SK-N-SH (cell line): ENCODE results near the gene TRPM2.

ENCODE experiments used
- FOXM1 ChIP-seq: IDR thresholded peaks from 2 replicates; pipeline ENCODE4 v1.4.0; 2012; ENCODE audit warnings: low read depth, mild to moderate bottlenecking
- GATA2 ChIP-seq: sonication (generic); formaldehyde crosslinking; IDR thresholded peaks from 2 replicates; pipeline ENCODE4 v1.5.0; 2020; ENCODE audit warnings: mild to moderate bottlenecking, missing genetic modification reagents
- JUND ChIP-seq: IDR thresholded peaks from 2 replicates; pipeline ENCODE4 v1.4.0; 2012
- MXI1 ChIP-seq: IDR thresholded peaks from 2 replicates; pipeline ENCODE4 v1.6.1; 2012; ENCODE audit warnings: mild to moderate bottlenecking, low read depth, low read length, improper control_type of control experiment
- RFX5 ChIP-seq: IDR thresholded peaks from 2 replicates; pipeline ENCODE4 v1.6.1; 2012; ENCODE audit warnings: mild to moderate bottlenecking, improper control_type of control experiment, low read length
- TAF1 ChIP-seq: IDR thresholded peaks from 2 replicates; pipeline ENCODE4 v1.6.1; 2012; ENCODE audit warnings: low read depth, mild to moderate bottlenecking, low read length, moderate library complexity, borderline replicate concordance
- TCF12 ChIP-seq: IDR thresholded peaks from 2 replicates; pipeline ENCODE4 v1.4.0; 2012
- YY1 ChIP-seq: IDR thresholded peaks from 2 replicates; pipeline ENCODE4 v1.4.0; 2012; ENCODE audit warnings: low read depth, mild to moderate bottlenecking
- TF ChIP-seq, protein P1 (sequence below): fragments of 200-600 bp; sonication (generic); IDR thresholded peaks from 2 replicates; pipeline ENCODE4 v1.6.1; 2017; ENCODE audit warnings: antibody characterized with exemption, mild to moderate bottlenecking, moderate library complexity
- TF ChIP-seq, protein P2 (sequence below): IDR thresholded peaks from 2 replicates; pipeline ENCODE4 v1.4.0; 2012; ENCODE audit warnings: low read depth, borderline replicate concordance
- TF ChIP-seq, protein P3 (sequence below): IDR thresholded peaks from 2 replicates; pipeline ENCODE4 v1.4.0; 2012; ENCODE audit warnings: low read depth
- TF ChIP-seq, protein P4 (sequence below): IDR thresholded peaks from 2 replicates; pipeline ENCODE4 v1.6.1; 2012; ENCODE audit warnings: mild to moderate bottlenecking, low read depth, low read length, moderate library complexity

DNA sequence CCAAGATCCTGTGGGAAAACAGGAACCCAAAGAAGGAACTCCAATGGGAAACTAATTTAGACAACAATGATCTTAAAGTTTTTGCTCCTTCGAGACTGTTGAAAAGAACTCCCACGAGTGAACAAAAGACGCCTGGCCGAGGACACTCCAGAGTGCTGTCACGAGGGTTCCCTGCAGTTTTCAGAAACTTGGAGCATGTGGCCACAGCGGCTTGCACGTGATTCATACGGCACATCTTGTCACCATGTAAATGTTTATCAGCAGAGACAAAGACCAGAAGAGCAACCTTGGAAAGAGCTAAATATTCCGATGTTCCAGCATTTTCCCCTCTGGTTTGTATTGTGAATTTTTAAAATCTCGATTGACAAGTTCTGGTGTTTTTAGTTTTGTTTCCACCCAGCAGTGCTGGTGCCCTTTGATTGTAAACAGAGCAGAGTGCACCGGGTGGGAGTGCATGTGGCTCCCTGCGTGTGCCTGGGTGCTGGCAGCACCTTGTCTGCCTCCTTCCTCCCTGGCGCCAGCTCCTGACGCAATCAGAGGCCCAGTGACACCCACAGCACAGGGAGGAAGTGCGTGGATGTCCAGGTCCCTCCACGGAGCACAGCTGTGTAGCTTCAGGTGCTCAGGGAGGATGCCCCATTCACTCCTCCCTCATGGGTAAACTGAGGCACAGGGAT is 124.8 kb downstream of the TRPM2 start:
- TF ChIP-seq, protein P1, sequence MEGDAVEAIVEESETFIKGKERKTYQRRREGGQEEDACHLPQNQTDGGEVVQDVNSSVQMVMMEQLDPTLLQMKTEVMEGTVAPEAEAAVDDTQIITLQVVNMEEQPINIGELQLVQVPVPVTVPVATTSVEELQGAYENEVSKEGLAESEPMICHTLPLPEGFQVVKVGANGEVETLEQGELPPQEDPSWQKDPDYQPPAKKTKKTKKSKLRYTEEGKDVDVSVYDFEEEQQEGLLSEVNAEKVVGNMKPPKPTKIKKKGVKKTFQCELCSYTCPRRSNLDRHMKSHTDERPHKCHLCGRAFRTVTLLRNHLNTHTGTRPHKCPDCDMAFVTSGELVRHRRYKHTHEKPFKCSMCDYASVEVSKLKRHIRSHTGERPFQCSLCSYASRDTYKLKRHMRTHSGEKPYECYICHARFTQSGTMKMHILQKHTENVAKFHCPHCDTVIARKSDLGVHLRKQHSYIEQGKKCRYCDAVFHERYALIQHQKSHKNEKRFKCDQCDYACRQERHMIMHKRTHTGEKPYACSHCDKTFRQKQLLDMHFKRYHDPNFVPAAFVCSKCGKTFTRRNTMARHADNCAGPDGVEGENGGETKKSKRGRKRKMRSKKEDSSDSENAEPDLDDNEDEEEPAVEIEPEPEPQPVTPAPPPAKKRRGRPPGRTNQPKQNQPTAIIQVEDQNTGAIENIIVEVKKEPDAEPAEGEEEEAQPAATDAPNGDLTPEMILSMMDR, result no peak
- TF ChIP-seq GATA2 (CRISPR knock-in tag), result no peak
- TF ChIP-seq RFX5, result no peak
- TF ChIP-seq, protein P2, sequence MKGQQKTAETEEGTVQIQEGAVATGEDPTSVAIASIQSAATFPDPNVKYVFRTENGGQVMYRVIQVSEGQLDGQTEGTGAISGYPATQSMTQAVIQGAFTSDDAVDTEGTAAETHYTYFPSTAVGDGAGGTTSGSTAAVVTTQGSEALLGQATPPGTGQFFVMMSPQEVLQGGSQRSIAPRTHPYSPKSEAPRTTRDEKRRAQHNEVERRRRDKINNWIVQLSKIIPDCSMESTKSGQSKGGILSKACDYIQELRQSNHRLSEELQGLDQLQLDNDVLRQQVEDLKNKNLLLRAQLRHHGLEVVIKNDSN, result no peak
- TF ChIP-seq MXI1, result no peak
- TF ChIP-seq, protein P3, sequence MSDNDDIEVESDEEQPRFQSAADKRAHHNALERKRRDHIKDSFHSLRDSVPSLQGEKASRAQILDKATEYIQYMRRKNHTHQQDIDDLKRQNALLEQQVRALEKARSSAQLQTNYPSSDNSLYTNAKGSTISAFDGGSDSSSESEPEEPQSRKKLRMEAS, result no peak
- TF ChIP-seq TAF1, result no peak
- TF ChIP-seq TCF12, result no peak
- no peak for TF ChIP-seq FOXM1
- no peak for TF ChIP-seq YY1
- no peak for TF ChIP-seq JUND
- TF ChIP-seq, protein P4, sequence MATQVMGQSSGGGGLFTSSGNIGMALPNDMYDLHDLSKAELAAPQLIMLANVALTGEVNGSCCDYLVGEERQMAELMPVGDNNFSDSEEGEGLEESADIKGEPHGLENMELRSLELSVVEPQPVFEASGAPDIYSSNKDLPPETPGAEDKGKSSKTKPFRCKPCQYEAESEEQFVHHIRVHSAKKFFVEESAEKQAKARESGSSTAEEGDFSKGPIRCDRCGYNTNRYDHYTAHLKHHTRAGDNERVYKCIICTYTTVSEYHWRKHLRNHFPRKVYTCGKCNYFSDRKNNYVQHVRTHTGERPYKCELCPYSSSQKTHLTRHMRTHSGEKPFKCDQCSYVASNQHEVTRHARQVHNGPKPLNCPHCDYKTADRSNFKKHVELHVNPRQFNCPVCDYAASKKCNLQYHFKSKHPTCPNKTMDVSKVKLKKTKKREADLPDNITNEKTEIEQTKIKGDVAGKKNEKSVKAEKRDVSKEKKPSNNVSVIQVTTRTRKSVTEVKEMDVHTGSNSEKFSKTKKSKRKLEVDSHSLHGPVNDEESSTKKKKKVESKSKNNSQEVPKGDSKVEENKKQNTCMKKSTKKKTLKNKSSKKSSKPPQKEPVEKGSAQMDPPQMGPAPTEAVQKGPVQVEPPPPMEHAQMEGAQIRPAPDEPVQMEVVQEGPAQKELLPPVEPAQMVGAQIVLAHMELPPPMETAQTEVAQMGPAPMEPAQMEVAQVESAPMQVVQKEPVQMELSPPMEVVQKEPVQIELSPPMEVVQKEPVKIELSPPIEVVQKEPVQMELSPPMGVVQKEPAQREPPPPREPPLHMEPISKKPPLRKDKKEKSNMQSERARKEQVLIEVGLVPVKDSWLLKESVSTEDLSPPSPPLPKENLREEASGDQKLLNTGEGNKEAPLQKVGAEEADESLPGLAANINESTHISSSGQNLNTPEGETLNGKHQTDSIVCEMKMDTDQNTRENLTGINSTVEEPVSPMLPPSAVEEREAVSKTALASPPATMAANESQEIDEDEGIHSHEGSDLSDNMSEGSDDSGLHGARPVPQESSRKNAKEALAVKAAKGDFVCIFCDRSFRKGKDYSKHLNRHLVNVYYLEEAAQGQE, result no peak
